ENCODE data around the gene DLGAP5. TPM values are rescaled to one million over a fixed set of nuclear protein-coding genes. Genes with fewer than 3 reads are reported as not detected.

The DLGAP5 gene
- total RNA-seq, 1 experiment from 2014 or later = 118 TPM

DNA sequence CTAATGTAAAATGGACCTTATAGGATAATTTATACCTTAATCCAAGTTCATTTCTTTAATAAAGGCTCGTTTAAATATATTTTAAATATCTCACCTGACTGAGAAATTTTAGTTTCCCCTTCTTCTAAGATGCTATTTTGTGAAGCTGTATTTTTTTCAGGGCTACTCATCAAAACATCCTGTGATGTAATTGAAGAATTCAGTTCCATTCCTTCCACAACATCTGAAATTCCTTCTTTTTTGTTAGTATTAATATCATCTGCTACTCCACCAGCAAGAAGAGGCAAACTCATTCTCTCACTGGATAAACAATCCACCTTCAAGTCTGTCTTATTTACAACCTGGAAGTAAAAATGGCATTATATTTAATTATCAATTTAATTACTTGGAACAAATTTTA lies 39.8 kb downstream of the DLGAP5 start:
- Histone ChIP-seq H2BK15ac (ENCODE audit: low read depth, low read length) (no peak overlapping the region), H2BK5ac (ENCODE audit: insufficient read length, low read length) (no peak overlapping the region), H3K79me1 (ENCODE audit: insufficient read depth, low read depth, low read length, poor library complexity, severe bottlenecking) (no peaks in the 10 kb centered on the region), H3K4ac (ENCODE audit: low read depth, low read length) (no peak overlapping the region), H4K5ac (ENCODE audit: insufficient read length, low read depth, low read length) (no peak overlapping the region), H3K9ac (ENCODE audit: extremely low read depth, insufficient read length, low read length) (no peak overlapping the region), H4K91ac (ENCODE audit: insufficient read length, low read depth, low read length) (no peak overlapping the region), H3K18ac (ENCODE audit: insufficient read length, low read depth, low read length) (no peak overlapping the region), H3K56ac (ENCODE audit: insufficient read length, low read depth, low read length) (no peak overlapping the region), H2BK20ac (ENCODE audit: low read depth, low read length, poor library complexity, severe bottlenecking) (no peak overlapping the region), H4K20me1 (ENCODE audit: control insufficient read depth, insufficient read depth, insufficient read length) (no peaks in the 10 kb centered on the region), H2BK120ac (ENCODE audit: low read depth, low read length, poor library complexity, severe bottlenecking) (no peak overlapping the region), H3K9me3 (ENCODE audit: control insufficient read depth, low read depth, low read length) (no peaks in the 10 kb centered on the region), H3K4me1 (ENCODE audit: insufficient read depth, low read length) (no peaks in the 10 kb centered on the region), H3K4me2 (ENCODE audit: insufficient read depth, insufficient read length, low read length) (no peak overlapping the region), H2BK12ac (ENCODE audit: insufficient read length, low read depth, low read length) (no peak overlapping the region), H3K27me3 (ENCODE audit: insufficient read depth, low read length) (no peaks in the 10 kb centered on the region), H3K27ac (ENCODE audit: insufficient read length, low read depth, low read length) (no peak overlapping the region), H3T11ph (ENCODE audit: low read length) (no peak overlapping the region), H4K8ac (replicated peaks; ENCODE audit: insufficient read length, low read depth, low read length) (no peak overlapping the region), H2AFZ (ENCODE audit: low read length) (no peak overlapping the region), H3K79me2 (ENCODE audit: insufficient read depth, low read length) (no peaks in the 10 kb centered on the region), H3K14ac (ENCODE audit: insufficient read depth, low read length) (no peak overlapping the region), H3K23ac (ENCODE audit: insufficient read length, low read depth, low read length) (no peak overlapping the region), H3K23me2 (ENCODE audit: insufficient read length, low read depth, low read length, poor library complexity, severe bottlenecking) (no peaks in the 10 kb centered on the region), H2AK5ac (ENCODE audit: insufficient read length, low read length) (no peak overlapping the region)
- no peaks in the 10 kb centered on the region for H3K4me1 Mint-ChIP-seq
- no peak overlapping the region for H3K4me3 Mint-ChIP-seq
- peaks cover 39 to 85% (median 81%) of the 10 kb centered on the region in 3 experiments; a peak in 6 of 7 replicates for H3K36me3 Mint-ChIP-seq (ENCODE audit: insufficient read depth in 1 of 3, low read depth in 3 of 3)
- H3K27me3 Mint-ChIP-seq (ENCODE audit: low read depth) = no peaks in the 10 kb centered on the region
- no peak overlapping the region for H3K27ac Mint-ChIP-seq
- TF ChIP-seq, protein P1, sequence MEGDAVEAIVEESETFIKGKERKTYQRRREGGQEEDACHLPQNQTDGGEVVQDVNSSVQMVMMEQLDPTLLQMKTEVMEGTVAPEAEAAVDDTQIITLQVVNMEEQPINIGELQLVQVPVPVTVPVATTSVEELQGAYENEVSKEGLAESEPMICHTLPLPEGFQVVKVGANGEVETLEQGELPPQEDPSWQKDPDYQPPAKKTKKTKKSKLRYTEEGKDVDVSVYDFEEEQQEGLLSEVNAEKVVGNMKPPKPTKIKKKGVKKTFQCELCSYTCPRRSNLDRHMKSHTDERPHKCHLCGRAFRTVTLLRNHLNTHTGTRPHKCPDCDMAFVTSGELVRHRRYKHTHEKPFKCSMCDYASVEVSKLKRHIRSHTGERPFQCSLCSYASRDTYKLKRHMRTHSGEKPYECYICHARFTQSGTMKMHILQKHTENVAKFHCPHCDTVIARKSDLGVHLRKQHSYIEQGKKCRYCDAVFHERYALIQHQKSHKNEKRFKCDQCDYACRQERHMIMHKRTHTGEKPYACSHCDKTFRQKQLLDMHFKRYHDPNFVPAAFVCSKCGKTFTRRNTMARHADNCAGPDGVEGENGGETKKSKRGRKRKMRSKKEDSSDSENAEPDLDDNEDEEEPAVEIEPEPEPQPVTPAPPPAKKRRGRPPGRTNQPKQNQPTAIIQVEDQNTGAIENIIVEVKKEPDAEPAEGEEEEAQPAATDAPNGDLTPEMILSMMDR (conservative IDR thresholded peaks at IDR 0.05) = no peak
- no peaks in the 10 kb centered on the region for H3K9me3 Mint-ChIP-seq
- DNase-seq = no peak
- WGBS (ENCODE audit: extremely low coverage, insufficient read length, low lambda C conversion rate) = no CpG with 5 or more reads among the region's 1 CpG

All from H9 (cell line).